IPS-18c (cell line): Measurements from ENCODE around the gene BEST2.
"Not testable (repeated sequence)": the region's sequence is repeated elsewhere in the genome, so short reads cannot be mapped to it uniquely, and the experiment has no call there.

Experiments
- H3K4me3 ChIP-seq: 2 replicates; pipeline ENCODE4 v1.7.0; 2013; ENCODE audit warnings: low read depth, mild to moderate bottlenecking, low read length, moderate library complexity; ENCODE audit not compliant: insufficient read depth
- H3K9me3 ChIP-seq: one replicate; pipeline ENCODE4 v1.6.1; 2013; ENCODE audit warnings: mild to moderate bottlenecking, low read length, moderate library complexity; ENCODE audit not compliant: control insufficient read depth, insufficient read depth

Gene BEST2

DNA sequence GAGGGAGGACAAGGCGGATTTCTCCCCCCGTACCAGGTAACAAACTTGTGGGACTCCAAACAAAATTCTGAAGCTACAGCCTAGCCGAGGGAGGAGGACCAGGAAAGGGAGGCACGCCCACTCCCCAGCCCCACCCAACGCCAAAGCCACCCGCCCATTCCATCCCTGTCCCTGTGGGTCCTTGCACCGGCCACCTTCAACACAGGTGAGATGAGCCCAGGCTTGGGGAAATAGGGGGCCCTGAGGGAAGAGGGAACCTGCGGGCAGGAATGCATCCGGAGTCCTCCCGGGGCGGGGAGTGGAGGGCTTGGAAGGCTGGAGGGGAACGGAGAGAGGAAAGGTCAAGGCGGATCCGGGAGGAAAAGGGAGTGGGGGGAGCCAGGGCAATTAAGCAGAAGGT is at the start of gene BEST2:
Gene BEST2 (plus strand): TSS at position 157 of the 400 bp plus-strand sequence. CDS start 802 bp downstream, outside the sequence.
- Histone ChIP-seq H3K9me3 (no peaks in the 10 kb centered on the region), H3K4me3 (peak within 1 kb of the TSS; percentile 36)

DNA sequence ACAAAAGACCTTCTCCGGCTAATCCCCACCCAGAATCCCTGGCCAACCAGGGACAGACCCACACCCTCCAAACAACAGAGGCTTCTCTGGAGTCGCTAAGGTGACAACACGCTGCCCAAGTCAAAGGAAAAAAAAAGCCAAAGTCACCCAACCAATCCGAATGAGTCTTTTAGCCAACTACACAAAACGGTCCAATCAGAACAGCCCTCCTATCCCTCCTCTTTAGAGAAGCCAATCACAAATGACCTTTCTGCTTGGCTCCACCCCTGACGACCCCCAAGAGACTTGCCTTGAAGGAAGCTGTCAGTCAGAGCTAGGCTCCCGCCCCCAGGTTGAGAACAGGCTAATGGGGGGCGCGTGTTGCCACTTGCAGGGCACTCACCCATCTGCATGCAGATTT is 48.5 kb upstream of the BEST2 start:
- Histone ChIP-seq H3K9me3 (no peaks in the 10 kb centered on the region), H3K4me3 (no peak overlapping the region)

- H3K4me3 ChIP-seq = no peak overlapping the region
- no peaks in the 10 kb centered on the region for H3K9me3 ChIP-seq
Observed at GRCh38 chr19:12705169-12705568, 46.4 kb upstream of the BEST2 start.

DNA sequence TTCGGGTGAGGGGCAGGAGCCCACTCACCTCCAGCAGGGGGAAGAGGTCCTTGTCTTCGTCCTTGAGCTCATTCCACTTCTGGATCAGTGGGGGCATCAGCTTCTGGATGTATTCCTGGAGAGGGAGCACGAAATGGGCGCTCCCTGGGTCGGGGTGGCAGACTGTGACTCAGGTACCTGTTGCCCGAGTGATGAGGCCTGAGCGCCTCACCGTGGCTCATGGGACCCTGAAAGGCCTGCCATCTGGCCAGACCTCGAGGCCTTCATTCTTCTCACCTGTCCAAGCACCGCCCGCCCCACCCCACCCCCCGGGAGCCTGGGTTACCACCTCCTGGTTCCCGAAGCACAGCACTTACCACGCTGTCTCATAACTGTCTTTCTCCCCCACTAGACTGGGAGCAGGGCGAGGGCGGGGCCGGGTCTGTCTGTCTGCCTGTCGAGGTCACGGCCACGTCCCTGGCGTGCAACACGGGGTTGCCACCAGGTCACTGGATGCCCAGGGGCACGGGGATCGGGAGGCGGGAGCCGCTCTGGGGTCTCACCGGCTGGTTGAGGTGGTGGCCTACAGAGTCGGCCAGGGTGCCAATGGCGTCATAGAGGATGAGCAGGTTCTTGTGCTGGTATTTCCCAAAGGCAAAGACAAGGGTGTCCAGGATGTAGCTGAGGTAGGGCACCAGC is 45.8 kb upstream of the BEST2 start:
- H3K4me3 ChIP-seq = no peak overlapping the region
- H3K9me3 ChIP-seq = no peaks in the 10 kb centered on the region

GRCh38 chr19:12706332-12706718 is 45.3 kb upstream of the BEST2 start:
- Histone ChIP-seq H3K9me3 (no peaks in the 10 kb centered on the region), H3K4me3 (no peak overlapping the region)

DNA sequence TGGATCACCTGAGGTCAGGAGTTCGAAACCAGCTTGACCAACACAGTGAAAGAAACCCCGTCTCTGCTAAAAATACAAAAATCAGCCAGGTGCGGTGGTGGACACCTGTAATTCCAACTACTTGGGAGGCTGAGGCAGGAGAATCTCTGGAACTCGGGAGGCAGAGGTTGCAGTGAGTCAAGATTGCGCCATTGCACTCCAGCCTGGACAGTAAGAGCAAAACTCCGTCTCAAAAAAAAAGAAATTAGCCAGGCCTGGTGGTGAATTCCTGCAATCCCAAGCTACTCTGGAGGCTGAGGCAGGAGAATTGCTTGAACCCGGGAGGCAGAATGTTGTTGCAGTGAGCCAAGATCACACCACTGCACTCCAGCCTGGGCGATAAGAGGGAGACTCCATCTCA is 43.0 kb upstream of the BEST2 start:
- no peak overlapping the region for H3K4me3 ChIP-seq
- H3K9me3 ChIP-seq = no peaks in the 10 kb centered on the region

DNA sequence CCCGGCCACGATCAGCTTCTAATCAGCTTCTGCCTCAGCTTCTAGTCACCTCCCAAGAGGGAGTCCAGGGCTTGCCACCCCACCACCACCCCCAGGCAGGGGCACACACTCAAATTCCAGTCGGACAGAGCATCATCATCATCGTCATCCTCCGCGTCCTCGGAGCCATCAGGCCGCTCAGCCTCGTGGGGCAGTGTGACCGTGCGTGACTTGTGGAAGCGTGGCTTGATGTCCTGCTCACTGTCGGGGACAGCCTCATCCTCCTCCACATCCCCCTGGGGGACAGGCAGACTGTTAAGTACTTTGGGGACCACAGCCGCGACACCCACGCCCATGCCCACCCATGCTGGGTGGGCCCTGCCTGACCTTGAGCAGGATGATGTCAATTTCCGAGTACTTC is 40.4 kb upstream of the BEST2 start:
- H3K9me3 ChIP-seq = no peaks in the 10 kb centered on the region
- no peak overlapping the region for H3K4me3 ChIP-seq

DNA sequence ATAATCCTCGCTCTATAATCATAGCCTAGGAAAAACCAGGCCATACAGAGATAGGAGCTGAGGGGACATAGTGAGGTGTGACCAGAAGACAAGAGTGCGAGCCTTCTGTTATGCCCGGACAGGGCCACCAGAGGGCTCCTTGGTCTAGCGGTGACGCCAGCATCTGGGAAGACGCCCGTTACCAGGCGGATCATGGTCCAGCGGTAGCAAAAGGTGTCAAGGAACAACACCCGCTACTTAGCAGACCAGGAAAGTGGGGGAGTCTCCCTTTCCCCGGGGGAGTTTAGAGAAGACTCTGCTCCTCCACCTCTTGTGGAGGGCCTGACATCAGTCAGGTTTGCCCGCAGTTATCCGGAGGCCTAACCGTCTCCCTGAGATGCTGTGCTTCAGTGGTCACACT is 39.5 kb upstream of the BEST2 start:
- H3K4me3 ChIP-seq, H3K9me3 ChIP-seq: not testable (repeated sequence)

DNA sequence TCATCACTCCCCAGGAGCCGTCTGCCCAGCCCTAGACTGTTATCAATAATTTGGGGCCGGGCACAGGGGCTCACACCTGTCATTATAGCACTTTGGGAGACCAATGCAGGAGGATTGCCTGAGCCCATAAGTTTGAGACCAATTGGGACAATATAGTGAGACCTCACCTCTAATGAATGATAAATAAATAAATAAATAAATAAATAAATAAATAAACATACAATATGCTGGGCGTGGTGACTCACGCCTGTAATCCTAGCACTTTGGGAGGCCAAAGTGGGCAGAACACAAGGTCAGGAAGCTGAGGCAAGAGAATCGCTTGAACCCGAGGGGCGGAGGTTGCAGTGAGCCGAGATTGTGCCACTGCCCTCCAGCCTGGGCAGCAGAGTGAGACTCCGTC is 38.3 kb upstream of the BEST2 start:
- H3K4me3 ChIP-seq, H3K9me3 ChIP-seq: not testable (repeated sequence)

DNA sequence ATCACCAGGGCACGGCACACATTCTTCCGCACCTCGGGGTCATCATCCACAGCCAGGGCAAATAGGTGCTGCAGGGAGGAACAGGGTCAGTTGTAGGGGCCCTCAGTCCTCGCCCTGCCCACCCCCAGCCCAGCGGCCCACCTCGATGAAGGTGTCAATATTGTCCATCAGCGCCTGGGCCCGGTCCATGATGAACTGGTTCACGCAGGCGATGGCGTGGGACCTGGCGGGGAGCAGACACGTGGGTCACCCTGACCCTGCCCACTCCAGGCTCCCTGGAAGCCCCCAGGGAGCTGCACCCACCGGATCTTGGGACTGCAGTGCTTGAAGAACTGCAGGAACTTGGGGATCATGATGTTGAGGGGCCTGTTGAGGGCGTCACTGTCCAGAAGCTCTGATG is 36.5 kb upstream of the BEST2 start:
- Histone ChIP-seq H3K4me3 (no peak overlapping the region), H3K9me3 (no peaks in the 10 kb centered on the region)

GRCh38 chr19:12715929-12716328 is 35.7 kb upstream of the BEST2 start:
- Histone ChIP-seq H3K9me3 (peaks cover 2% of the 10 kb centered on the region), H3K4me3 (no peak overlapping the region)

- H3K4me3 ChIP-seq = peak overlapping the region; percentile 98
Observed at GRCh38 chr19:12720296-12720695, 31.3 kb upstream of the BEST2 start.

GRCh38 chr19:12720851-12721655 is 30.5 kb upstream of the BEST2 start:
- H3K4me3 ChIP-seq = peak overlapping the region; percentile 98
- H3K9me3 ChIP-seq = peaks cover 2% of the 10 kb centered on the region

More at GRCh38 chr19:12720296-12720695, 31.3 kb upstream of the BEST2 start:
- peaks cover 2% of the 10 kb centered on the region for H3K9me3 ChIP-seq

DNA sequence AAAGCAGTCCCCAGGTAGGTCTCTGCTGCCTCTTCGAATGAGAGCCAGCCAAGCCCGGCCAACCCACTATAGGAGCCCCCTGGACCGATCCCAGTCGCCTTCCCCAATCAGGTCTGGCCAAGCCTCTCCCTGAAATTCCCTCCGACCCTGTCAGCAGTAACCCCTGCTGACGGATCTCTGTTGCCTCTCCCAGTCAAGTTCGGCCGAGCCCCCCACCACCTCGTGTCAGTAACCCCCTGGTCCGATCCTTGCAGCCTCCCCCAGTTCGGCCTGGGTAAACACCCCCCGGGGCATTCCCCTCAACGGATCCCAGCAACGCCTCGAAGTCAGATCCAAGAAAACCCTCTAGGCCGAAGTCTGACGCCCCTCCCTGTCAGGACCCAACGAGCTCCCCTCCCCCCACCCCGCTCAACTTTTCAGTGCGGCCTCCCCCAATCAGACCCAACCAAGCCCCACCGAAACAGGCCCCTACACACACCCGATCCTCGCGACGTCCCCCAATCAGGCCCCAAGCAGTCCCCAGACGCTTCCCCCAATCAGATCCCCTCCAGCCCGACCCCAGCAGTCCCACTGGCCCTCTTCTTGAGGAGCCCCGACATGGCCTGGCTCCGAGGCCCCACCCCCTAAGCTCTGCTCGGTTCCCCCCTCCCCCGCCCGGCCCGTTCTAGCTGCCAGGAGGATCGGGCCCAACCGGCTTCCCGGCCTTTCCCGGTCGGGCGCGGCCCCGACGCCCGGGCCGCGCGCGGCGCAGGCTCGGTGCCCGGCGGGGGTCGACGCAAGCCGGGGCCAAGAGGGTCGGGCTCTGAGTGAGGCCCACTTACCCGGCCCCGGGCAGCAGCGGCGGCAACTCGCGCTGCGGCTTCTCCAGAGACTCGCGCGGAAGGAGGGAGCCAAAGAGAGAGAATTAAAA is 29.7 kb upstream of the BEST2 start:
- Histone ChIP-seq H3K9me3 (peaks cover 2% of the 10 kb centered on the region), H3K4me3 (peak overlapping the region; percentile 98)

- Histone ChIP-seq H3K4me3 (peak overlapping the region; percentile 98), H3K9me3 (peaks cover 2% of the 10 kb centered on the region)
Observed at GRCh38 chr19:12722566-12723380, 28.8 kb upstream of the BEST2 start.

DNA sequence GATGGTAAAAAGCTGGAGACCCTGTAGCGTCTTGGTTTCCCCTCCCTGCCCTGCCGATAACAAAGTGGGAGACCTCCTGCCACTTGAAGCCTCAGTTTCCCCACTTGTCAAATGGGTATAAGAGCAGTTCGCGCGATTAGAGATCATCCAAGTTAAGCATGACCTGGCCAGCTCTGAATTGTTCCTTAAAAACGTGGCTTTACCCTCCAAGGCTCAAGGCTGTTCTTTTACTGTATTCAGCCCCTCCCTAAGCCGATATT is 28.3 kb upstream of the BEST2 start:
- peaks cover 2% of the 10 kb centered on the region for H3K9me3 ChIP-seq
- peak overlapping the region; percentile 98 for H3K4me3 ChIP-seq
